Ecto neural progenitor cell (in vitro differentiated cells): ENCODE results near the gene MYH7B.
A peak's percentile ranks its signal among the peaks of the same experiment; 100 is the strongest.

Experiments
- DNase-seq: peaks from one replicate; pipeline ENCODE4 v3.0.0-alpha.2; 2018; ENCODE audit warnings: low spot score

Gene MYH7B

DNA sequence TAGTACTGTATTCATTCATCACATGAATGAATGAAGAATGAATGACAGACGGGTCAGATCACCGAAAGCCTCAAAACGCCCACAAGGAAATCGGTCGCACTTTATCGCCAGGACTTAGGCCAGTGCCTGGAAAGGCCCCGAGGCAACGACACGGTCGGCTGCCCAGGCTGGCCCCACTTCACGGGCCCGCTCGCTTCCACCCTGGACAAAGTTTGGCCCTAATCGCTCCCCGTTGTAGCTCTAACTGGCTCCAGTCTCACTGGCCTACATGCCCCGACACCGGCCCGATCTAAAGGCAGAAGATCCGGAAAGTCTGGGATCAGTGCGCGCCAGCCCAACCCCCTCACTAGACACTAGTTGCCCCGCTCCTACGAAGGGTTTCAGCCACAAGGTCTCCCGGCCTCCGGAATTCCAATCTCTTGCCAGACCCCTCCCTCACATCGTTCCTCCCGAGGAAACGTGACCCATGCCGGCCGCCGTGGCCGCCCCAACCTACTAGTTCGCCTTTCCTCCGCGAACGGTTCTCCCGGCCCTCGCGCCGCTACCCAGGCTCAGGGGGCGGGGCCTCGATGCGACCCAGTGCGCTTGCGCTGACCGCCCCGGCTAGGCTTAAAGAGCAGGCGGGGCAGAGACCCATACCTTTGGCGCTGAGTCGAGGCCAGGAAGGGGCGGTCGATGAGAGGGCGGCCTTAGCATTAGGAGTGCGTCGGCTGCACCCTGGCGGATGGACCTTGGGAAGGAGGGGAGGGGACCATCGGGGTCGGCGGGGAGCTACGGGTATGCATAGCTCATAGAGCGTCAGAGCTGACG is at the start of gene MYH7B, which contains the start of gene GSS:
Gene MYH7B, plus strand, starts transcription at position 638 of the 810 bp plus-strand sequence. CDS start 22,138 bp downstream, outside the sequence.
Gene GSS, minus strand, starts transcription at position 576 of the 810 bp plus-strand sequence. CDS start 3,954 bp downstream, outside the sequence.
- peak; percentile 99 for DNase-seq

DNA sequence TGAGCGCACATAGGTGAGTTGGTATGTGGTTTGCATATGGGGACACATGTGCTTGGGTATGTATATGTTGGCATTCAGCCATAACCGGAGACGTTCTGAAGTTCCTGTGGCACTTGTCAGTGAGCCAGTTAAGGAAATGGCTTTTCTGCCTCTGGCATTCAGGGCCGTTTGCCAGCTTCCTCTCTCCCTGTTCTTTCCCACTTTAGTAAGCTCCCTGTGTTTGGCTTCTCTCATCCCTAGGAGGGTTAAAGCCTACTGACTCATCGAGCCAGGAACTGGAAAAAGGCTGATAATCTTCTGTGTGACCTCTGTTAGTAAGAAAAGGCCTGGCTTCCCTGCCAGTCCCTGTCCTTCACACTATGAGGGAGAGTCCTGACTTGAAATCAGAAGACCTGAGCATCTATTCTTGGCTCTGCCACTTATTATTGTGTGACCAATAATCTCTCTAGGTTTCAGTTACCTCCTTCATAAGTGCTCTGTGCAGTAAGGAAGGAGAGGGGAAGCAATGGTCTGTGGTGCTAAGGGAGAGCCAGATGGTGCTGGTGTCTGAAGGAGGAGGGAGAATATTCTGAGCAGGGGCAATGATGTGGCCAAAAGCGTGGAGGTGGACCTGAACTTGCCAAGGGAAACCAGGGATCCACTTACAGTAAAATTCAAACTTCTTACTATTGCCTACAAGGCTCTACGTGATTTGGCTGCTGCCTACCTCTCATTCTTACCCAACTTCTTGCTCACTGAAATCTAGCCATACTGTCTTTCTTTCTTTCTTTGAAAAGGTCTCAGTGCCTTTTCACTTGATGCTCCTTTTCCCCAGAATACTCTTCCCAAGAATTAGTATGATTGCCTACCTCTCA is 47.8 kb upstream of the MYH7B start:
- DNase-seq, result no peak

DNA sequence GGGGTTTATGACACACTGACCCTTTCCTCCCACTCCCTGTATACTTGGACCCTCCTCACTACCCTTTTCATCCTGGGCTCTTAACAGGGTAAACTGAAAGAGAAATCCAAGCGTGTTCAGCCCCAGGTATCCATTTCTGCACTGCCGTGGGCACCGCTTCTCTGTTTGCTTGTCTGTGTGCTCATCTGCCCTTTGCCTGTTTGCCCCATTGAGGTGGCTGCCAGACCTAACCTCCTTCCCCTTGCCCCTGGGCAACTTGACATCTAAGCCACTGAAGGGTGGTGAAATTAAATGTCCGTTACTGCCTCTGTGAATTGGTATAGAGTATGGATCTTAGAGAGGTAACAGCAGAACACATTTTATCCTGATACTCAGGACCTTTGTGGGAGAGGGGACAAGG is 40.5 kb upstream of the MYH7B start:
- DNase-seq, result no peak

DNA sequence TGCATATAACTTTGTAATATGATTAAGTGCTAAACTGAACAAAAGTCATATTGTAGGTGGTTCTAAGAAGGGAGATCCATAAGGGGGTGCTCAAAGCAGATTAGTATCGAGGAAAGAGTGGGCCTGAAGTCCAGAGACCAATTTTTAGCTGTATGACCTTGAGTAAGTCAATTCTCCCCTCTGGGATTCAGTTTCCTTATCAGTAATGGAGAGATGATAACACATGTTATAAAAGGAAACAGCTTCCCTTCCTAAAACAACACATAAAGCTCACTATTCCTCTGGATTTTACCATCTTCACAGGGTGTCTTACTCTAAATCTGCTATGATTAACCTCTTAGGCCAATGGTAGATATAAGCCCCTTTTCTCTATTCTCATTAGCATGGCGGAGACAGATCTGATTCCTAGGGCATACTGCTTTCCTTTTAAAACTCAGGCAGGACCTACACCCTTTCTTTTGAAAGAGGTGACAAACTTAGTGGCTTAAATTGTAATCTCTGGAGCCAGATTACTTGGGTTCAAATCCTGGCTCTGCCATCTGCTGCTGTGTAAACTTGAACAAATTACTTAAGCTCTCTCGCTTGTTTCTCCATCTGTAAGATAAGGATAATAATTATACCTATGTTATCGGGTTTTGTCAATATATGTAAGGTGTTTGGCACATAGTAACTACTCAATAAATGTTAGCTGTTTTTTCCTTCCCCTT is 39.8 kb upstream of the MYH7B start:
- no peak for DNase-seq

DNA sequence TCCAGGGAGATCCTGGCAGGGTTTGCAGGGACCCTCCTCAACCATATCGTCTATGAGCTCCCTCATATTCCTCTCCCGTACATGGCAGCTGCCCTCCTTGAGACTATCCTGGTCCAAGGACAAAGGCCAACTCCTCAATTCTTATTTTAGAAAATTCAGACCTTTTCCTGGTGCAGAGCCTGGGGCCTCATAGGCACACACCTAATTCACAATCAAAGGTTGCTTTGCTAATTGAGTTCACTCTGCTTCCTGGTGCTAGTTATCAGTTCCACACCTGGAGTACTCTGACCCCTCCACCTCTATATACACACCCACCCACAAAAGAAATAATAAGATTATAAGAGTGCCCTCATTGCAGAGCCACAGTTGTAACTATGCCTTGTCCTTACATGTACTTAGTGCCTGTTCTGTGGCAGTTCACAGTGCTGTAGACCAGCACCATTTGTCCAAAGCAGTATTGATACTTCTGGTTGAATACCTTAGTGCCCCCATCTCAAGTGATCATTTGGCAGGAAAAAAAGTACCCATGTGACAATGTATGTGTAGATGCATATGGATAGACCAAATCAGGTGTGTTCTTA is 38.8 kb upstream of the MYH7B start:
- DNase-seq, result no peak

DNA sequence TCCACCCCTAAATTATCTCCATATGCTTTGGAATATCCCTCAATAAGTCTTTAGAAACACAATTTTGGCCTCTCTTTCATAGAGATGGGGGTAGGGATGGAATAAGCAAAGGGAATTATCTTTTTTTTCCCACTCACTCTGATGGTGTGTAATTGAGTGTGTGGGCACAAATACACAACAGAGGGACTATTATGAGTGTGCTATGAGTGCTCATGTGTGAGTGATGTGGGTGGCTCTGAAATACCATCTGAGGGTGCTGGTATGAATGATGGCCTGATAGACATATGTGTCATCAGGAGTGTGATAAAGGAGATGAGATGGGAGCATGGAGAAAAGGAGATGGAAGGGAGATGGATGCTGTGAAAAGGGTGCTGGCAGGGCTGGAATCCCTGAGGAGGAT is 35.6 kb upstream of the MYH7B start:
- no peak for DNase-seq

DNA sequence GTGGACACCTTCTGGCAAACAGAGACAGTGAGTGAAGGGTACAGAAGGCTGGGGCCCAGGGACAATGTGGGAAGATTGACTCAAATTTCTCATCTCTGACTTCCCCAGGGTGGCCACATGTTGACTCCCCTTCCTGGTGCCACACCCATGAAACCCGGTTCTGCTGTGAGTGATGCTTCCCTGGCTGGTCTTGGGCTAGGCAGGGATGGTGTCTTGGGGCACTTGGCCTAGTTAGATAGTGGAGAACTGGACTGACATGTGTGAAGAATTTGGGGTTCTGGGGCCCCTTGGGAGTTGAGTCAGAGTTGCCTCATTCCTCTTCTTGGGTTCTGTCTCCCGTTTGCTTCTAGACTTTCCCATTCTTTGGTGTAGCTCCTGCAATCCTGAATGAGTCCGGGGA is 34.2 kb upstream of the MYH7B start:
- no peak for DNase-seq

DNA sequence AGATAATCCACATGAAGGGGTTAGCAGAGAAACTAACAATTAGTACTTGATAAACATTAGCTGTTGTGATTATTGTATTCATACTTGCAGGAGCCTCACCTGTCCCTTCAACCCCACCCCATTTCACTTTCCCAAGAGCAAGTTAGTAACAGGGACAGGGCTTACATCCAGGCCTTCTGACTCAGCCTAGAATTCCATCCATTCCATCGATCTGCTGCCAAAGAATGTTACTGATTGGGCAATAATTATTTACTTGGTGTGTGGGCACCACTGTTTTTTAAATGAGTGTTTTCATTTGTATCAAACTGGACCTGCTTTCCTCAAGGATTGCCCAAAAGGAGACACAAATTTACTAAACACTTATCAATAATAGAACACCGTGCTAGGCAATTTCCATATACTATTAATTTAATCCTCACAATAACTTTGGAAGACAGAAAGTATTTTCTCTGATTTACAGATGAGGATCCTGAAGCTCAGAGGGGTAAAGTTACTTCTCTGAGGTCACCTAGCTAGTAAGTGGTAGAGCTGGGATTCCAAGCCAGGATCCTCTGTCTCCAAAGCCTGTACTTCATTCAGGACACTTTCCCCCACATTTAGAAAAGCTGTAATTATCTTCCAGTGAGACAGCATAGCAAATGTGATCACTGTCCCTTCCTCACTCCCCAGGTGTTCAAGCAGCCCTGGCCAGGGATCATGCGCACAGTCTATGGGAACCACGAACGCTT is 32.9 kb upstream of the MYH7B start:
- no peak for DNase-seq

DNA sequence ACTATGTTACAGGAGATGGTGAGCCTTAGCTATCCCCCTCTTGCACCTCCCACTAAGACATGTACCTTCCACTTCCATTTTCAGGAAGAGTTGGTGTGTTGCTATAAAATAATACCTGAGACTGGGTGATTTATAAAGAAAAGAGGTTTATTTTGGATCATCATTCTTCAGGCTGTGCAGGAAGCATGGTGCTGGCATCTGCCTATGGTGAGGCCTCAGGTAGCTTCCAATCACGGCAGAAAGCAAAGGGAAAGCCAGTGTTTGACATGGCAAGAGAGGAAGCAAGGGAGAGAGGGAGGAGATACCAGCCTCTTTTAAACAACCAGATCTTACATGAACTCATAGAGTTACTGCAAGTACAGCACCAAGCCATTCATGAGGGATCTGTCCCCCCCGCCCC is 32.3 kb upstream of the MYH7B start:
- no peak for DNase-seq

DNA sequence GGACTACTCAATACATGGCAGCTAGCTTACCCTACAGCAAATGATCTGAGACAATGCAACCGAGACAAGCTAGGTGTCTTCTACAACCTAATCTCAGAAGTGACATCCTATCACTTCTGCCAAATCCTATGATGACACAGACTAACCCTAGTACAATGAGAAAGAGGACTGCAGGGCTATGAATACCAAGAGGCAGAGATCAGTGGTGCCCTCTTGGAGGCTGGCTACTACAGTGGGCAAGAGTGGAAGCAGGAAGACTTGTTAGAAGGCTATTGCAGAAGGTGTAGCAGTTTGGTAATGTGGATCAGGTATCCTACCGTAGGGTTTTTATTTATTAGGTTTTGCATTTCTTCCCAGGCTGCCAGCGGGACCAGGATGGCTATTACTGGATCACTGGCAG is 30.3 kb upstream of the MYH7B start:
- no peak for DNase-seq

DNA sequence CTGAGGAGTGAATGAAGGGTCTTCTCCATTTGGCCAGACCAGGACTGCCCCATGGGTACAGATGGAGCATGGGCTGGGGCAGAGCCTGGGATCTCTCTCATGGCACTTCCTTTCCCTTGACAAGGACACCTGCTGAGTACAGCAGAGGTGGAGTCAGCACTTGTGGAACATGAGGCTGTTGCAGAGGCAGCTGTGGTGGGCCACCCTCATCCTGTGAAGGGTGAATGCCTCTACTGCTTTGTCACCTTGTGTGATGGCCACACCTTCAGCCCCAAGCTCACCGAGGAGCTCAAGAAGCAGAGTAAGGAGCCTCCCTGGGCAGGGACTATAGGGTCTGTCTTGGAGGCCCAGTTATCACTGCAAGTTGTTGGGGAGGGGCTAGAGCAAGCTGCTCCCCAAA is 29.7 kb upstream of the MYH7B start:
- no peak for DNase-seq

DNA sequence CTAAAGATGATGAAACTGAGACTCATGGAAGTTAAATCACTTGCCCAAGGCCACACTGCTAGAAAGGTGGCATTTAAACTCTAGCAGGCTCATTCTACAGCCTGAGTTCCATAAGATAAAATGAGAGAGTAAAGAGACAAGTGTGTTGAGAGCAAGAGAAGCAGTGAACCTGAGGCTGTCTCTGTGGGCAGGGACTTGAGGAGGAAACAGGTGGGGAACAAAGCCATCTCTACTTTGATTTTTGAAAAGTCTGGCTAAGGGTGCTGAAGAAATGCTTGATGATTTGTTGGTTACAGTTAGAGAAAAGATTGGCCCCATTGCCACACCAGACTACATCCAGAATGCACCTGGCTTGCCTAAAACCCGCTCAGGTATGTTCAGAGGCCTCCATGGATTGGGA is 29.1 kb upstream of the MYH7B start:
- no peak for DNase-seq

DNA sequence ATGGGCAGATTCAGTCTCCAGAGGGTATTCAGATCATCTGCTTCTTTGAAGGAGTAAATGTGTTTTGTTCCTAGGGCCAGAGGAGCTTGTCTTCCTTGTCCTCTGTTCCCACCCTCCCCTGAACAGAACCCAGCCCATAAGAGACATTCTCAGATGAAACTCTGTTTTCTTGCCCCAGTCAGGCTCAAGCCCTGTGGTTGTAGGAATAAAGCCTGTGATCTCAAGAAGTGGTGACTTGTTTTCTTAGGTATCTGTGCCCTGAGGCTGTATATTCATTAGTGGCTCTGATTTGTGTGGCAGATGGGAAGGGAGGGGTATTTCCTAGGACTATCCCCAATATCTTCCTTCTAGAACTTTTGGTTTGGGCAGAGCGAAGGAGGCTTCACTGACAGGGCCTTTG is 27.9 kb upstream of the MYH7B start:
- DNase-seq, result no peak

DNA sequence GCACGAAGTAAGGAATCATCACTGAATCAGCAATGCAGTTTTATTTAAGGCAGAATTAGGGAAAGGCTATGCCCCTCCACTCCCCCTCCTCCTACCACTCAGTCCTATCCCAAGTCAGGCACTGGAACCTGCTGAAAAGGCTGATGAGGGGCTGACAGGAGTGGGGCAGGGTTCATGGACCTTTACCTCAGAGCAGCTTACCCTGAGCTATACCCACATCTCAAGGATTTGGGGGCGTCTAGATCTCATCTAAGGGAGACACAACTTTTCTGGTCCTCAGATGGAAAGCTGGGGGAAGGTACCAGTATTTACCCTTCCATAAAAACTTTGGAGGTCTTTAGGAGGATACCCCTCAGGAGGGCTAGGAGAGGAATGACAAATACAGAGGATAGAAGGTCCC is 27.3 kb upstream of the MYH7B start:
- no peak for DNase-seq

DNA sequence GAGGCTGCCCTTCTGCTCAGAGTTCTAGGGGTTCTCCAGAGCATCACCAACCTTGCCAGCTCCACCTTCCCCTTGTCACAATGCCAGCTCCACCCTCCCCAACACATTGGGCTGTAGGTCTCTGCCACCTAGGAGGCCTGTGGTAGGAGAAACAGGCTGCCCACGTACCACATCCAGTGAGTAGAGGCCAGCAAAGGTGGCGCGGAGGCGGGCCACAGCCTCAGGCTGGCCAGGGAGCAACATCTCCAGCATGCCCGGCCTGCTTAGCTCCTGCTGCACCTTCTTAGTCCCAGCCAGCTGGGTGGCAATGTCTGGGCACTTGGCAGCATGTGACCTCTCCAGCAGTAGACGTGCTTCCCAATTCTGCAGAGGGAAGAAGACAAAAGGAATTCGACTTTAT is 23.9 kb upstream of the MYH7B start:
- DNase-seq, result no peak

DNA sequence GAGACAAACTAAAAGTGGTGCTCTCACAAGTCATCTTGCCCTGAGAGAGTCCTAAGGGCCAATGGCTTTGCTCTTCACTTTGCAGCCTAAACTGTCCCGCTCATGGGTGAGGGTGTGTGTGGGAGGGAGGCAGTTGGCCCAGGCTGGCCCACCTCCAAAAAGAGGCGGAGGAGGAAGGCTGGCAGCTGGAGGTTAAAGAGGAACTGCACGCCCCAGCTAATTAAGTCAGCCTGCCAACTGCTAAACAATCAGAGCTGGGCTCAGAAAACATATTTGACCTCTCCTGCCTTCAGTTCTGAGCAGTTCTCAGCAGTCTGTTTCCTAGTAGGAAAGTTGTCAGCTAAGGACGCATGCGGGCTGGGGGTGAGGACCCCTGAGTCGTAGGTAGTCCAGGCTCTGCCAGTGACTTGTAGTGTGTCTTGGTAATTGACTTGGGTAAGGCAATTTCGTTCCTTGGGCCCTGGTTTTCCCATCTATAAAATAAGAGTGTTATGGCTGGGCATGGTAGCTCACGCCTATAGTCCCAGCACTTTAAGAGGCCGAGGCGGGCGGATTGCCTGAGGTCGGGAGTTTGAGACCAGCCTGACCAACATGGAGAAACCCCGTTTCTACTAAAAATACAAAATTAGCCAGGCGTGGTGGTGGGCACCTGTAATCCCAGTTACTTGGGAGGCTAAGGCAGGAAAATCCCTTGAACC is 17.1 kb upstream of the MYH7B start:
- no peak for DNase-seq

DNA sequence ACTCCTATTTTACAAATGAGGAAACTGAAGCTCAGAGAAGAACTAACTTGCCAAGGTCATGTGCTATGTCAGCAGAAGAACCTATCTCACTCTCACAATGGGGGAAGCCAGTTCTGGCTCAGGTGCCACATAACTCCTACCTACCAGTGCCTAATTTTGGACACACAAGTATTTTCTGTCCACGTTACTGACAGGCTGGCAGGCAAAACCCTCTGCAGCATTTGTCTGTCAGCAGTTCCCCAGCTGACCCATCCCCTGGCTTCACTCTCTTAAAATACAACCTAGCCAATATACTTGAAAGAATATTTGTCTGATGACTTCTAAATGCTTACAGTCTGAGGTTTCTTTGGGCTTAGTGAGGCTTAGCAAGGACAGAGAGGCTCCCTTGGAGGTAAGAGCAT is 15.6 kb upstream of the MYH7B start:
- DNase-seq, result no peak

DNA sequence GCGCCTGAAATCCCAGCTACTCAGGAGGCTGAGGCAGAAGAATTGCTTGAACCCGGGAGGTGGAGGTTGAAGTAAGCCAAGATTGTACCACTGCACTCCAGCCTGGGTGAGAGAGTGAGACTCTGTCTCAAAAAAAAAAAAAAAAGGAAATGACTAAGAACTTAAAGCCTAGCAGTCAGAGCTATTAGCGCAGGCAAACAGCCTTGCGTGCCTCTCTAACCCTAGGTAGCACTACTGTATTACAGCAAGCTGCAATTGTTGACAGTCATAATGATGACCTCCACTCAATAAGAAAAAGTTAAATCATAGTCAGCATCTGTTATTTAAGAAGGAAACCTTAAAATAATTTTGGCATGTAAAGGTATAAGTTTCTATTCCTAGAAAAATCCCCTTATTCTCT is 14.4 kb upstream of the MYH7B start:
- no peak for DNase-seq

DNA sequence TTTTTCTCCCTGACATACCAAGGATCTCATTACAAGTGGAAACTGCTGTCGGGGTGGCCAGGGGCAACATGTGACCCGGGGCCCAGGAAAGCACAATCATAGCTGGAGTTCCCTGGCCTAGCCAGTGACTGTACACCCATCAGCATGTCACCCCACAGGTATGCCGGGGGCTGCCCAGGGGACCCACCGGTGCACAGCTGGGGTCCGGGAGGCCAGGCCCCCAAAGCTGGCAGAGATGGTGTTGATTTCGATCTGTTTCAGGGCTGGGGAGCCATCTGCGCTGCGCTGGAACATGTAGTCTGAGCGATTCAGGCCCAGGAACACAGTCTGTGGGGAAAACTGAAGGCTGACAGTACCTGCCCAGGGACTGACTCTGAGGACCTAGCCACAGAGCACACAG is 13.4 kb upstream of the MYH7B start:
- no peak for DNase-seq

DNA sequence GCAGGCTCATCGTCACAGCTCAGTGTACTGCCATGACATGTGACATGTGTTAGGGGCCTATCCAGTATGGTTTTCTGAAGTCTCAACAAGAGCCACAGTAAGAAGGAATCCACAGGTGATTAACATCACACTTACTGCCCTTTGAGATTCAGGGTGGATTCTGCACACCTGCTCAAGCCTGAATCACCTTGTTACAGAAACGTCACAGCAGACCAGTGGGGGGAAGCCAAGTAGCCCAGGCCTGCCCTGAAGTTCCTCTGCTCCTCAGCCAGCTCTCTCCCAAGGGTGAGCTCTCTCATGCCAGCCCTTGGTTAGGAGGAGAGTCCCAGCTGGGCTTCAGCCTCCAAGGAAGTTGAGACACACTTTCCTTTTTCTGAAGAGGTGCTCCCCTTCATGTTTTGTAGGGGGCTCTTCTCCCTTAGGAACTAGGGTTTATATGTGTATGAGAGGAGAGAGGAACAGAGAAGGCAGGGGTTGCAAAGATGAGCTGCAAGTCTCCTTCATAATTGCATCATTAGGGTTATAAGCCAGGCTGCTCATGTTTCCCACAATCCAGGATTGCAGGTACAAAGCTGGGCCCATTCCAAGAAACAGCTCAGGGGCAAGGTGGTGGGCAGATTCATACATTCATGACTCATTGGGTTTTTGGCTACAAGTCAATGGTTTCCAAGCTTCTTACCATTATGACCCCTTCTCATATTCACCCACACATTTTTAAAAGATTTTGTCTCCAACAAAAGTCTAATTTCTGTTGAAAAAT is 11.7 kb upstream of the MYH7B start:
- no peak for DNase-seq
